HCT116 (cell line): Measurements from ENCODE around the gene ETV5. TPM values are rescaled to one million over a fixed set of nuclear protein-coding genes. Genes with fewer than 3 reads are reported as not detected.

Experiments
- ATAC-seq: fragments of 200-7000 bp; cut with Tn5 transposase; 2 replicates; pipeline ENCODE4 v1.9.1; 2020; ENCODE audit warnings: mild to moderate bottlenecking, moderate library complexity
- BruUV-seq: library from RNA; stranded (reverse); fragments of 400-500 nt; replicated peaks from 2 replicates; lab custom pipeline; 2021; lab: Mats Ljungman, UMichigan
- CTCF ChIA-PET: fragments of 300-600 bp; sonication (Branson Sonifier 250); formaldehyde crosslinking; loops from one replicate; lab custom pipeline; 2021; ENCODE audit warnings: antibody characterized with exemption; lab: Charles Lee
- POLR2A ChIA-PET: fragments of 300-600, 350-600 bp; sonication (Branson Sonifier 250); formaldehyde crosslinking; loops from one replicate; lab custom pipeline; 2021; ENCODE audit warnings: antibody characterized with exemption; lab: Charles Lee
- RAD21 ChIA-PET, 2 experiments: fragments of 300-600 bp; sonication (Branson Sonifier 250); formaldehyde crosslinking; loops; one replicate each; lab custom pipeline; 2023; ENCODE audit warnings: low total read pairs in 2 of 2; ENCODE audit not compliant: uncharacterized antibody in 2 of 2, unreplicated experiment in 2 of 2, low non-redundant PET in 1 of 2; lab: Charles Lee
- DNase-seq: peaks from one replicate; pipeline ENCODE4 v3.0.0-alpha.2; 2010; ENCODE audit warnings: low read depth, low spot score
- H2AFZ ChIP-seq: fragments of 200-600 bp; shearing (Covaris generic), sonication (generic); 2 replicates; pipeline ENCODE4 v1.6.1; 2017; ENCODE audit warnings: low read depth, mixed run types, mixed read lengths, antibody characterized with exemption, low read length; ENCODE audit not compliant: poor library complexity, severe bottlenecking
- H3K27ac ChIP-seq: 2 replicates; pipeline ENCODE4 v1.5.1; 2012; ENCODE audit warnings: low read depth, low read length
- H3K27me3 ChIP-seq: fragments of 200-600 bp; sonication (generic); 2 replicates; pipeline ENCODE4 v1.6.1; 2016; ENCODE audit warnings: mixed run types, low read length, mixed read lengths; ENCODE audit not compliant: insufficient read depth
- H3K36me3 ChIP-seq, 2 experiments: fragments of 200-500 bp in 1 of 2; fragments of 200-600 bp in 1 of 2; sonication (Bioruptor generic) in 1 of 2; sonication (generic) in 1 of 2; 2 replicates each; pipeline versions ENCODE4 v1.5.1 to v1.6.1; 2014 to 2016; ENCODE audit warnings: low read length in 2 of 2, inconsistent platforms in 1 of 2, mixed read lengths in 1 of 2, mixed run types in 1 of 2; ENCODE audit not compliant: insufficient read depth in 2 of 2, control insufficient read depth in 1 of 2
- H3K4me1 ChIP-seq, 2 experiments: fragments of 200-600 bp in 1 of 2; sonication (generic) in 1 of 2; 2 replicates each; pipeline versions ENCODE4 v1.5.1 to v1.6.1; 2012 to 2017; ENCODE audit warnings: low read length in 2 of 2, inconsistent platforms in 1 of 2, mild to moderate bottlenecking in 1 of 2, mixed read lengths in 1 of 2, mixed run types in 1 of 2, moderate library complexity in 1 of 2; ENCODE audit not compliant: insufficient read depth in 2 of 2, control insufficient read depth in 1 of 2
- H3K4me2 ChIP-seq: fragments of 200-600 bp; sonication (generic); 2 replicates; pipeline ENCODE4 v1.6.1; 2017; ENCODE audit warnings: mixed run types, low read length, mixed read lengths
- H3K4me3 ChIP-seq, 2 experiments: fragments of 200-600 bp in 1 of 2; sonication (generic) in 1 of 2; replicated peaks in 1 of 2; 2 replicates each; pipeline ENCODE4 v1.5.1; 2011 to 2016; ENCODE audit warnings: low read length in 2 of 2, control low read depth in 1 of 2, low read depth in 1 of 2, mild to moderate bottlenecking in 1 of 2, mixed read lengths in 1 of 2, mixed run types in 1 of 2
- H3K79me2 ChIP-seq: fragments of 200-600 bp; sonication (generic); 2 replicates; pipeline ENCODE4 v1.6.1; 2017; ENCODE audit warnings: mild to moderate bottlenecking, mixed run types, low read length, moderate library complexity, mixed read lengths; ENCODE audit not compliant: insufficient read depth
- H3K9ac ChIP-seq: fragments of 200-600 bp; sonication (generic); 2 replicates; pipeline ENCODE4 v1.6.1; 2016; ENCODE audit warnings: low read length, mixed read lengths
- H3K9me2 ChIP-seq: fragments of 200-600 bp; sonication (generic), shearing (Covaris generic); 2 replicates; pipeline ENCODE4 v1.6.1; 2017; ENCODE audit warnings: mixed run types, mild to moderate bottlenecking, moderate library complexity; ENCODE audit not compliant: insufficient read depth
- H3K9me3 ChIP-seq, 2 experiments: fragments of 200-500 bp in 1 of 2; fragments of 200-600 bp in 1 of 2; sonication (Bioruptor generic) in 1 of 2; sonication (generic) in 1 of 2; 2 replicates each; pipeline ENCODE4 v1.6.1; 2014 to 2017; ENCODE audit warnings: low read length in 2 of 2, mixed read lengths in 2 of 2, inconsistent platforms in 1 of 2, low read depth in 1 of 2, mild to moderate bottlenecking in 1 of 2, mixed run types in 1 of 2, moderate library complexity in 1 of 2; ENCODE audit not compliant: control insufficient read depth in 1 of 2, insufficient read depth in 1 of 2
- H4K20me1 ChIP-seq: fragments of 200-600 bp; sonication (generic), shearing (Covaris generic); 2 replicates; pipeline ENCODE4 v1.6.1; 2017; ENCODE audit warnings: mixed run types, mild to moderate bottlenecking, moderate library complexity; ENCODE audit not compliant: insufficient read depth
- CBX3 ChIP-seq: IDR thresholded peaks from 2 replicates; pipeline ENCODE4 v1.6.1; 2012; ENCODE audit warnings: low read depth
- EGR1 ChIP-seq: IDR thresholded peaks from 2 replicates; pipeline ENCODE4 v1.6.1; 2012; ENCODE audit warnings: low read depth
- EZH2 ChIP-seq: fragments of 200-600 bp; sonication (generic); IDR thresholded peaks from 2 replicates; pipeline ENCODE4 v1.6.1; 2017; ENCODE audit warnings: antibody characterized with exemption, mixed run types
- EZH2phosphoT487 ChIP-seq: fragments of 200-600 bp; IDR thresholded peaks from 2 replicates; pipeline ENCODE4 v1.6.1; 2018; ENCODE audit warnings: antibody characterized with exemption, borderline replicate concordance
- FOSL1 ChIP-seq: IDR thresholded peaks from 2 replicates; pipeline ENCODE4 v1.6.1; 2012; ENCODE audit warnings: low read depth
- POLR2A ChIP-seq: IDR thresholded peaks from 2 replicates; pipeline ENCODE4 v1.7.0; 2011; ENCODE audit warnings: borderline replicate concordance; ENCODE audit not compliant: insufficient read depth, insufficient read length; ENCODE audit errors: extremely low read depth
- SRF ChIP-seq: IDR thresholded peaks from 2 replicates; pipeline ENCODE4 v1.6.1; 2012; ENCODE audit warnings: low read depth
- YY1 ChIP-seq: IDR thresholded peaks from 2 replicates; pipeline ENCODE4 v1.6.1; 2011; ENCODE audit warnings: low read length, low read depth, moderate library complexity, mild to moderate bottlenecking; ENCODE audit not compliant: insufficient replicate concordance; ENCODE audit errors: extremely low read depth
- ZNF274 ChIP-seq: fragments of 200-500 bp; sonication (Bioruptor generic); IDR thresholded peaks from 2 replicates; pipeline ENCODE4 v1.6.1; 2014; ENCODE audit warnings: mild to moderate bottlenecking, low read depth, low read length, inconsistent platforms
- intact Hi-C: fragments of 100-400 bp; cut with micrococcal nuclease; formaldehyde crosslinking; loops from 2 replicates; pipeline ENCODE4 v1.10.0; 2022
- total RNA-seq: library from RNA; stranded (reverse); gene quantifications from one replicate; pipeline ENCODE4 v1.2.1, GENCODE V29; 2021; ENCODE audit not compliant: unreplicated experiment

ETV5 gene
- total RNA-seq, 1 experiment from 2014 or later, result 89.7 TPM

GRCh38 chr3:186070550-186070949, 38.3 kb downstream of the ETV5 start:
- Histone ChIP-seq H3K79me2 (no peaks in the 10 kb centered on the region), H3K4me2 (no peak overlapping the region), H4K20me1 (no peaks in the 10 kb centered on the region), H3K4me1 (no peaks in the 10 kb centered on the region), H3K36me3 (peaks cover 8 to 11% of the 10 kb centered on the region in 2 experiments), H3K4me3 (no peak overlapping the region), H3K9ac (no peak overlapping the region), H2AFZ (no peak overlapping the region), H3K27me3 (no peaks in the 10 kb centered on the region), H3K9me2 (no peaks in the 10 kb centered on the region), H3K9me3 (no peaks in the 10 kb centered on the region), H3K27ac (no peak overlapping the region)
- no TSS peak for BruUV-seq
- DNase-seq (no peak), ATAC-seq (no peak)
- ChIA-PET CTCF (no interaction called here), RAD21 (no interaction called here), POLR2A (no interaction called here)
- no peak for TF ChIP-seq ZNF274
- TF ChIP-seq POLR2A, result no peak
- no peak for TF ChIP-seq EZH2
- TF ChIP-seq EGR1, result no peak
- no peak for TF ChIP-seq EZH2phosphoT487
- no peak for TF ChIP-seq FOSL1
- no peak for TF ChIP-seq SRF
- intact Hi-C loops, result no loop called here

DNA sequence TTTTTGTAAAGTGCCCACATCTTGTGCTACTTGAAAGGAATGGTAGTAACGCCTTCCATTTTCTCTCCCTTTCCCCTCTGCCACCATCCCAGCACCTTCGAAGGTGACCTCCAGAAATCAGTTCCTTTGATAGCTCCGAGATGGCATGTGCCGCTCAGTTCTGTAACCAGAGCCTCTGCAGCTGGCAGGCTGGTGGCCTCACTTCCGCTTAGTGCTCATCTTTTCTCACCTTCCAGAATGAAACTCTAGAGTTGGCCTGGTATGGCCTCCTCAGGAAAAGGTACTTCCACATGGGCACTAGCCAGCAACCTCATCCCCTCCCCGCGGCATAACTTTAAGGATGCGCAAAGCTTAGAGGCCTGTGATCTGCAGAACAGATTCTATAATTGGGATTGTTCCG, 38.8 kb downstream of the ETV5 start:
- H2AFZ ChIP-seq, result no peak overlapping the region
- TF ChIP-seq CBX3 (no peak), YY1 (no peak)
- TF ChIP-seq, all 23 proteins: peak for 0
- Histone ChIP-seq H3K27me3 (no peaks in the 10 kb centered on the region), H3K79me2 (no peaks in the 10 kb centered on the region), H3K4me1 (no peaks in the 10 kb centered on the region), H4K20me1 (no peaks in the 10 kb centered on the region), H3K9ac (no peak overlapping the region), H3K4me3 (no peak overlapping the region), H3K9me2 (no peaks in the 10 kb centered on the region), H3K36me3 (peaks cover 9 to 13% of the 10 kb centered on the region in 2 experiments), H3K9me3 (no peaks in the 10 kb centered on the region), H3K27ac (no peak overlapping the region), H3K4me2 (no peak overlapping the region)
- ATAC-seq (no peak), DNase-seq (no peak)
- ChIA-PET POLR2A (no interaction called here), RAD21 (no interaction called here), CTCF (no interaction called here)
- intact Hi-C loops, result no loop called here
- no TSS peak for BruUV-seq
